ENCODE results near the gene BARX2.

DNA sequence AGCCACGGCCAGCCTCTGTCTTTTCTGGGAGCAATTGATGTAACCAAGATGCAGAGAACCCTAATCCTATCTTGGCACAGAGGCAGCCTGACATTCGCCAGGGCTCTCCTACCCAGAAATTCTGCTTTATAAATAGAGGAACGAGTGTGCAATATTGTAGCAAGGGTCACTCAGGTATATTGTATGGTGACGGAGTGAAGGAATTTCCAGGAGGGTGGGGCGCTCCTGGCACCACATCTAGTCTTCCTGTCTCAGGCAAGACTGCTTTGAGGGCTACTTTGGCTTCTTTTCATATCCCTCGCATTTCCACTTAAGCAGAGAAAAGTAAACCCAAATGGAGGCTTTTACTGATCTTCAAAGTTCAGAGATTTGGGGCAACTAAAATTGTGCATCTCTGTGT lies 114.4 kb downstream of the BARX2 start:
- no peak for TF ChIP-seq POLR2A (IDR thresholded peaks at IDR 0.05)
- TF ChIP-seq, protein P1, sequence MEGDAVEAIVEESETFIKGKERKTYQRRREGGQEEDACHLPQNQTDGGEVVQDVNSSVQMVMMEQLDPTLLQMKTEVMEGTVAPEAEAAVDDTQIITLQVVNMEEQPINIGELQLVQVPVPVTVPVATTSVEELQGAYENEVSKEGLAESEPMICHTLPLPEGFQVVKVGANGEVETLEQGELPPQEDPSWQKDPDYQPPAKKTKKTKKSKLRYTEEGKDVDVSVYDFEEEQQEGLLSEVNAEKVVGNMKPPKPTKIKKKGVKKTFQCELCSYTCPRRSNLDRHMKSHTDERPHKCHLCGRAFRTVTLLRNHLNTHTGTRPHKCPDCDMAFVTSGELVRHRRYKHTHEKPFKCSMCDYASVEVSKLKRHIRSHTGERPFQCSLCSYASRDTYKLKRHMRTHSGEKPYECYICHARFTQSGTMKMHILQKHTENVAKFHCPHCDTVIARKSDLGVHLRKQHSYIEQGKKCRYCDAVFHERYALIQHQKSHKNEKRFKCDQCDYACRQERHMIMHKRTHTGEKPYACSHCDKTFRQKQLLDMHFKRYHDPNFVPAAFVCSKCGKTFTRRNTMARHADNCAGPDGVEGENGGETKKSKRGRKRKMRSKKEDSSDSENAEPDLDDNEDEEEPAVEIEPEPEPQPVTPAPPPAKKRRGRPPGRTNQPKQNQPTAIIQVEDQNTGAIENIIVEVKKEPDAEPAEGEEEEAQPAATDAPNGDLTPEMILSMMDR (IDR thresholded peaks at IDR 0.05) = no peak

All from uterus (tissue), 2 donors.